SU-DHL-6 (cell line): ENCODE results near the gene GPR42.

Source experiments
- H2AFZ ChIP-seq: fragments of 200-600 bp; sonication (generic); 2 replicates; pipeline ENCODE4 v1.6.1; 2014; ENCODE audit warnings: low read depth, mild to moderate bottlenecking, moderate library complexity, mixed read lengths, antibody characterized with exemption, low read length; ENCODE audit not compliant: severe bottlenecking
- H3F3A ChIP-seq: fragments of 200-600 bp; shearing (Covaris generic); 2 replicates; pipeline ENCODE4 v1.6.0; 2016; ENCODE audit warnings: antibody characterized with exemption, mild to moderate bottlenecking; ENCODE audit not compliant: insufficient read depth
- H3K27ac ChIP-seq: fragments of 200-600 bp; sonication (generic); 2 replicates; pipeline ENCODE4 v1.5.1; 2016; ENCODE audit warnings: low read depth, mild to moderate bottlenecking, low read length, moderate library complexity, mixed read lengths
- H3K27me3 ChIP-seq: fragments of 200-600 bp; sonication (generic), shearing (Covaris generic); 2 replicates; pipeline ENCODE4 v1.6.0; 2014; ENCODE audit warnings: mild to moderate bottlenecking, low read length
- H3K36me3 ChIP-seq: fragments of 200-600 bp; sonication (generic); 2 replicates; pipeline ENCODE4 v1.6.1; 2014; ENCODE audit warnings: mild to moderate bottlenecking, low read length, mixed read lengths
- H3K4me2 ChIP-seq: fragments of 300-600, 200-600 bp; shearing (Covaris generic), sonication (generic); 2 replicates; pipeline ENCODE4 v1.6.0; 2014; ENCODE audit warnings: low read length, low read depth, mild to moderate bottlenecking; ENCODE audit not compliant: poor library complexity, severe bottlenecking
- H3K4me3 ChIP-seq: fragments of 200-600 bp; sonication (generic); 2 replicates; pipeline ENCODE4 v1.5.1; 2014; ENCODE audit warnings: antibody characterized with exemption, low read length, mild to moderate bottlenecking, mixed read lengths; ENCODE audit not compliant: insufficient read depth, poor library complexity, severe bottlenecking
- H3K79me2 ChIP-seq: fragments of 200-600 bp; sonication (generic); 2 replicates; pipeline ENCODE4 v1.6.1; 2014; ENCODE audit warnings: mild to moderate bottlenecking, low read length, moderate library complexity; ENCODE audit not compliant: insufficient read depth
- H3K9ac ChIP-seq: fragments of 200-600 bp; sonication (generic); 2 replicates; pipeline ENCODE4 v1.7.0; 2014; ENCODE audit warnings: mild to moderate bottlenecking, low read length
- H3K9me2 ChIP-seq: fragments of 200-600 bp; sonication (generic); replicated peaks from 2 replicates; pipeline ENCODE4 v1.6.1; 2014; ENCODE audit warnings: low read length; ENCODE audit not compliant: insufficient read depth
- H3K9me3 ChIP-seq: fragments of 200-600 bp; sonication (generic); 2 replicates; pipeline ENCODE4 v1.6.1; 2014; ENCODE audit warnings: low read length, mixed read lengths; ENCODE audit not compliant: insufficient read depth
- H4K20me1 ChIP-seq: fragments of 200-600 bp; sonication (generic); 2 replicates; pipeline ENCODE4 v1.6.1; 2014; ENCODE audit warnings: low read depth, mild to moderate bottlenecking, antibody characterized with exemption, low read length, moderate library complexity, mixed read lengths
- CTCF ChIP-seq: fragments of 200-600 bp; sonication (generic); IDR thresholded peaks from one replicate; pipeline ENCODE4 v1.5.1; 2017; ENCODE audit warnings: antibody characterized with exemption, mild to moderate bottlenecking, low read length, moderate library complexity; ENCODE audit not compliant: insufficient read depth, poor library complexity, severe bottlenecking
- EZH2phosphoT487 ChIP-seq: fragments of 200-600 bp; sonication (generic), shearing (Covaris generic); conservative IDR thresholded peaks from 2 replicates; pipeline ENCODE4 v1.6.1; 2018; ENCODE audit warnings: mild to moderate bottlenecking, antibody characterized with exemption, low read length, moderate library complexity, mixed read lengths

Gene GPR42

GRCh38 chr19:35328851-35329285, 42.0 kb upstream of the GPR42 start, which contains the start of gene CD22:
Gene CD22 (plus strand): TSS chr19:35329187. CDS start chr19:35332041, 2,854 bp downstream.
- H3K9me3 ChIP-seq, result no peaks in the 10 kb centered on the region
- peaks cover 45% of the 10 kb centered on the region for H3K79me2 ChIP-seq
- peak within 1 kb of the TSS; percentile 96 for H3K27ac ChIP-seq
- H3K27me3 ChIP-seq, result no peaks in the 10 kb centered on the region
- H4K20me1 ChIP-seq, result peaks cover 2% of the 10 kb centered on the region; the same call in 1 of the 2 replicates
- no peak within 1 kb of the TSS for H2AFZ ChIP-seq
- H3K4me3 ChIP-seq, result peak within 1 kb of the TSS; percentile 89
- H3K4me2 ChIP-seq, result peak within 1 kb of the TSS; percentile 94
- H3K36me3 ChIP-seq, result peaks cover 16% of the 10 kb centered on the region
- H3K9ac ChIP-seq, result peak within 1 kb of the TSS; percentile 96
- peaks cover 49% of the 10 kb centered on the region for H3F3A ChIP-seq
- no peaks in the 10 kb centered on the region for H3K9me2 ChIP-seq
- no peak for TF ChIP-seq CTCF
- no peak for TF ChIP-seq EZH2phosphoT487

GRCh38 chr19:35329323-35329722, 41.5 kb upstream of the GPR42 start:
- H3K36me3 ChIP-seq, result peaks cover 21% of the 10 kb centered on the region
- H3K9ac ChIP-seq, result peak overlapping the region; percentile 96
- peak overlapping the region; percentile 89 for H3K4me3 ChIP-seq
- H3K9me3 ChIP-seq, result no peaks in the 10 kb centered on the region
- no peaks in the 10 kb centered on the region for H3K27me3 ChIP-seq
- no peak overlapping the region for H2AFZ ChIP-seq
- TF ChIP-seq CTCF (no peak), EZH2phosphoT487 (no peak)
- peaks cover 49% of the 10 kb centered on the region for H3K79me2 ChIP-seq
- no peaks in the 10 kb centered on the region for H3K9me2 ChIP-seq
- peak overlapping the region; percentile 96 for H3K27ac ChIP-seq
- peaks cover 49% of the 10 kb centered on the region for H3F3A ChIP-seq
- H3K4me2 ChIP-seq, result peak overlapping the region; percentile 94
- H4K20me1 ChIP-seq, result peaks cover 2% of the 10 kb centered on the region; the same call in 1 of the 2 replicates

GRCh38 chr19:35330475-35330874, 40.4 kb upstream of the GPR42 start:
- Histone ChIP-seq H3K79me2 (peaks cover 59% of the 10 kb centered on the region), H3K27ac (peak overlapping the region; percentile 96), H3K9ac (peak overlapping the region; percentile 96), H3K4me2 (peak overlapping the region; percentile 94), H3K9me3 (no peaks in the 10 kb centered on the region), H3K27me3 (no peaks in the 10 kb centered on the region), H3F3A (peaks cover 38% of the 10 kb centered on the region), H2AFZ (no peak overlapping the region), H3K36me3 (peaks cover 23% of the 10 kb centered on the region), H4K20me1 (peaks cover 2% of the 10 kb centered on the region; the same call in 1 of the 2 replicates), H3K9me2 (no peaks in the 10 kb centered on the region), H3K4me3 (peak overlapping the region; percentile 89)
- TF ChIP-seq CTCF (no peak), EZH2phosphoT487 (no peak)
